Ureter (tissue), 1 donor: ENCODE results near the gene RNASEH2B. TPM values are rescaled to one million over a fixed set of nuclear protein-coding genes. Genes with fewer than 3 reads are reported as not detected.

Experiments
- DNase-seq: peaks from one replicate; pipeline ENCODE4 v3.0.0-alpha.2; 2020; ENCODE audit warnings: low spot score
- total RNA-seq: library from RNA; stranded (reverse); gene quantifications from one replicate; pipeline ENCODE4 v1.2.4, GENCODE V29; 2023
- donor health status: DM: yes; HTN: yes; CAD: no.

RNASEH2B gene
- total RNA-seq, 1 donor from 2014 or later, result 67.2 TPM

- no peak for DNase-seq
Observed at GRCh38 chr13:50907781-50908180, 1.8 kb upstream of the RNASEH2B start.

DNA sequence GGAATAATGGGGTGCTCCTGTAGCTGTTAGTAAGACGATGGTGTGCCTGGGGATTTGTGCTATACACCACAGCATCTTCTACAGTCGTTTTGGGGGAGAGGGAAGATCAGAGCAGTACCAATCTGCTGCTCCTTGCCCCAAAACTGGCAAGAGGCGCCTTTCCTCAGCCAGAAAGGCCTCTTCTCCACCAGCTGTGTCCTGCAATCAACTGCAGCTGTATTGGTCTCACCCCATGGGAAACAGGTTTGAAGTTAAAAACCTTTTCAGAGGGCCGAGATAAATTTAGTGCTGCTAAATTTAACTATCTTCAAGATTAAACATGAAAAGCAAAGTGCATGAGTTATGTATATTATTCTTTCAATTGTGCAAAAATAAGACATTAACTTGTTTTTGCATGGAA is 1.2 kb upstream of the RNASEH2B start:
- no peak for DNase-seq

DNA sequence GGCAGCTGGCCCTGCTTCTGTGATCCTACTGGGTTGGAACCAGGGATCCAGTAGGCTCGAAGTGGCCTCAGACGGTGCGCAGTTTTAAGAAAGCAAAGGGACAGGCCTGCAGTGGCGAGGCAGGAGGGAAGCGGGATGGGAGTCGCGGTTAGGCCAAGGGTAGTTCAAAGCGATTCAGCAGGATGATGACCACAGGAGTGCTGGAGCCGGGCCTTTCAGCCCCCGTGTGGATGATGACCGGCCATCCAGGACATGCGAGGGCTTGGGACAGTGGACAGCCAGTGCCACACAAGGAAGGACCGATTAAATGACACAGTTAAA is 854 bp downstream of the RNASEH2B start:
- no peak for DNase-seq

- DNase-seq, result no peak
Observed at GRCh38 chr13:50911081-50911631, 1.6 kb downstream of the RNASEH2B start.

- peak; percentile 91 for DNase-seq
Observed at GRCh38 chr13:50911937-50912795, 2.6 kb downstream of the RNASEH2B start.

- no peak for DNase-seq
Observed at GRCh38 chr13:50912851-50913250, 3.3 kb downstream of the RNASEH2B start.

DNA sequence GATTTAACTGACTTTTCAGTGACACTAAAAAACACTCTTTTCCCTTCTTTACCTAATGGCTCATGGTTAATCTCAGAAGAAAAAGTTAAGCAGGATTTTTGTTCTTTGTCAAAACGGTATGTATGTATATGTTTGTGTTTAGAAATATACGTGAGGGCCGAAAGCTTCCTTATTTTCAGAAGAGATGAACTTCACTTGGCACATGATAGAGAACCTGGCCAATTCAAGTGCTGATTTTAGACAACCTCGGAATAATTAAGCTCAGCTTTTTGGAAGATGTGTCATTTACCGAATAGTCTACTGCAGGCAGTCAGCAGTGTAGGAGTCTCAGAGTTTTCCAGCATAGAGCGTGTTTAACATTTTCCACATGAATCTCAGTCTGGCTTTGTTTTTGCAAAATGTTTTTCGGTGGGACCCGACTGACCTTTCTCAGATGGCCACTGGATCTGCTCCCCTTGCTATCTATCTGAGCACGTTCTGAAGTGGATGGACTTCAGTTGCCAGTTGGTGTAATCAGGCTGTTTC is 4.6 kb downstream of the RNASEH2B start:
- DNase-seq, result no peak

GRCh38 chr13:50914848-50915247 is 5.3 kb downstream of the RNASEH2B start:
- no peak for DNase-seq

DNA sequence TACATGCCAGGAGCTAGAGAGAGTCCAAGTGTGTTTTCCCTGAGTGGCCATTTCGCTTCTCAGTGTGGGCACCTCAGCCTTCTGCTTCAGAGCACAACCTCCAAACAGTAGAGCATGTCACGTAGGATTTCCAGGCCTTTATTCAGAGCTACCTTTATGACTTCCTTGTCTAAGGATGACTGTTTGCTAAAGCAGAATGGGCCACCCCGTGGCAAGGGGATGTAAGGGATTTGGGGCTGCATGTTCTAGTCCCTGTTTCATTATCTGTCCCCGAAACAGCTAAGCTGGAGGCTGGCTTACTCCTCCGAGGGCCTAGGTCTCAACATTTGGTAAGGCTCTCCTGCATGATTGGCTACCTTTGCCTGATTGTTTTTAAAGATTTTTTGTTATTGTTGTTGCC is 6.0 kb downstream of the RNASEH2B start:
- DNase-seq, result no peak

DNA sequence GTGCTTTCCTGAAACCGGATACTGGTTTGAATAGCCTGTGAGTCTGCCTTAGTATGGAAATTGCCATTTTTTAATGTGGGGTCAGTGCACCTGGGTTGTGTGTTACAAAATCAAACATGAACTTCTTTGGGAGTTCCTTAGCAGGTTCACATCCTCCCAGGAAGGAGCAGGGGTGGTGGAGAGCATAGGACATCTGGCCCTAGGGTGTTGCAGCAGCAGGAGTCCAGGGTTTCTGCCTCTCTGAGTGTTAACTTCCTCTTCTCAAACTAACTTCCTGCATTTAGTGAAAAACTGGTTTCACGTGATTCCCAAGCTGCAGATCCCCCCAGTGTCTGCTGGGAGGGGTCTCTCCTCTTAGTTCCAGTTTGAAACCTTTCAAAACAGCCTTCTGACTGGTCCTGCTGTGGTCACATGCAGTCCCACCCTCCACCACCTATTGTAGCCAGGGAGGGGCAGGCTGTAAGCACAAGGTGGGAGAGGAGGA is 7.2 kb downstream of the RNASEH2B start:
- DNase-seq, result no peak

GRCh38 chr13:50917572-50917971 is 8.0 kb downstream of the RNASEH2B start:
- no peak for DNase-seq

DNA sequence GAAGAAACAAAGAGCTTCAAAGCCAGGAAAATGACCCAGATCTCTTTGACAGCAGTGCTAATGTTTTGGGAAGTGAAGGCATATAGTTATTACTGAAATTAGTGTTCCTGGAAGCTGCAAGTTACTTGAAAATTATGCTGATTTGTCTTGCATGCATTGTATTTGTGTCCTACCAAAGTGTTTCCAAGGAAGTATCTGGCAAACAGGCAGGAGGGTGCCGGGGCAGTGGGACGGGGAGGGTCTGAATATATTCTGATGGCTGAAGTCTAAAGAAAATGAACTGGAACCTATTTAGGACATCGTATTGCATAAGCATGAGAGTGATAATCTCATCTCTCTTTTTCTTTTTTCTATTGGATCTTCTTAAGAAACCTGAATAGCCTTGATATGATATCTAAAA is 9.0 kb downstream of the RNASEH2B start:
- no peak for DNase-seq

- no peak for DNase-seq
Observed at GRCh38 chr13:50919277-50919676, 9.7 kb downstream of the RNASEH2B start.

DNA sequence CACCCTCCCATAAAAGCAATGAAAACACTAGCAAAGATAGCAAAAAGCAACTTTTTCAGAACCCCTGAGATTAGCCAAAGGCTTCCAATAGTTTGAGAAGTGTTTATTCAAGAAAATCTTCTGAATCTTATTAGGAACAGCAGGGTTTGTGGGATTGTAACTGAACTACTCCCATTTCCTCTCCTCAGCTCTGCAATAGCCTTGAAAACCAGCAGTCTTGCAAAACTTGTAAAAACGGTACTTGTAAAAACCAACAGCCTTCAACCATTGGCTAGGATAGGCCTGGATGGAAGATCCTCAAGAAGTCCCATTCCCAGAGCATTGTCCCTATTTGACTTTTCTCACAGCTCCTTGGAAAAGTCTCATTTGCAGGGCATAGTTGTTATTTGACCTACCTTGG is 12.1 kb downstream of the RNASEH2B start:
- DNase-seq, result no peak

DNA sequence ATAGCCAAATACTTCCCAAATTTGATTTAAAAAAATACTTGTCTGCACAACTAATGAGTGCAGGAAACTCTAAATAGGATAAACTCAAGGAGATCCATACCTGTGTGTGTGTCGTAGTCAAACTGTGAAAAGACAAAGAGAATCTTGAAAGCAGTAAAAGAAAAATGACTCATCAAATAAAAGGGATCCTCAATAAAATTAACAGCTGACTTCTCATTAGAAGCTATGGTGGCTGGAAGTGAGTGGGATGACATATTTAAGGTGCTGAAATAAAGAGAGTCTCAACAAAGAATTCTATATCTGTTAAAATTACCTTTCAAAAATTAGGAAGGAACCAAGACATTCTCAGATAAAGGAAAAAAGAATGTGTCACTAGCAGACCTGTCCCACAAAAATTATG is 13.7 kb downstream of the RNASEH2B start:
- no peak for DNase-seq

GRCh38 chr13:50924025-50924424 is 14.4 kb downstream of the RNASEH2B start:
- DNase-seq, result no peak

GRCh38 chr13:50927701-50928100 is 18.1 kb downstream of the RNASEH2B start:
- no peak for DNase-seq

DNA sequence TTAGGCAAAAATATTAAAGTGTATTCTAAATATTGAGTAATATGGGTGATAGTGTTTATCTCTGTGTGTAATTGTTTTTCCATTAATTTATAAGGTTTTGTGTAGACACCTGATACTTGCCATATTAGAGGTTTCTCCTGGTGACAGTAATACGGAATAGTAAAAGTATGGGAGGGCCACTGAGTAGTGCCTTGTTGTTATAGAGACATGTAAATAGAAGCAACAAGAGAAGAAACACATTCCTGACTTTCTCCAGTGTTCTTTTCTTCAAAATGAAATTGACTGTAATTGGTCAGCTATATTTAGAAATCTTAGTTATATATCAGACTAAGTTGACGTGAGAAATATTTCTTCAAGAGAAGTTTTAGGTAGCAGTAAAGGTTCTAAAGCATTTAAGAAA is 18.5 kb downstream of the RNASEH2B start:
- no peak for DNase-seq

- DNase-seq, result no peak
Observed at GRCh38 chr13:50928659-50929462, 19.3 kb downstream of the RNASEH2B start.

DNA sequence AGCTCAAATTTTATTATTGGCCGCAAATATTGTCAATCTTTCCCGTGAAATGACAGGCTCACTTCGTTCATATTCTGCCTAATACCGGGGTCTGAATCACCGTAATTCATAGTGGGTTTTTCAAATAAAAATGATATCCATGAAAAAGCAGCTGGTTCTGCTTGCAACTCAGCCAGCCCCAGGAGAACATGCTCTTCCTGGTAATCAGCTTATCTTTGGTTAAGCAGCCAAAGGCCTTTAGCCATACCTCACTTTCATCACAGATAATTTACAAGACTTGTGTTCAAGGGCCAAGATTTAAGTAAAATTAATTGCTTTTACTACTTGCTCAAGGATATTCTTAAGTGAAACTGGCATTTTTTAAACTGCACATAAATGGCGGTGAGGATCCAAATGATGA is 22.5 kb downstream of the RNASEH2B start:
- no peak for DNase-seq

GRCh38 chr13:50934735-50935435 is 25.3 kb downstream of the RNASEH2B start:
- no peak for DNase-seq

DNA sequence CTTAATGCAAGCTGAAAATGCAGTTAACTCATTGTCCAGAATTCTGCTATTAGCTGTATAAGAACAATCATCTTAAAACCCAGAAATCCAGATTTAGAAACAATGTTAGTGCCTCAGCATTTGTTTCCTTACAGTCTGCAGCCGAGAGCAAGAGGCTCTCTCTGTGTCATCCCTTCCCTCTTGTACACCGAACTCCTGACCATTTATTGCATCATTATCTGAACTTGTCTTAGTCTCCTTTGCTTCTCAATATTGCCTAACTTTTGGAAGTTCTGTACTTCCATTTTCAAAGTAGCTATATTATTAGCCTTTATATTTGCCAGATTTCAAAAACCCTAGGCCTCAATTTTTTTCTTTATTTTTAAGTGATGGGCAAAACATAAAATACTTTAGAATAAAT is 27.1 kb downstream of the RNASEH2B start:
- no peak for DNase-seq
